Activated naive CD8-positive, alpha-beta T cell treated with anti-CD3 and anti-CD28 coated beads, Interleukin-2, amount 10 ng/mL, durations not matched to agents 7 days and 5 days (primary cell): ENCODE results near the gene BMAL1. TPM values are rescaled to one million over a fixed set of nuclear protein-coding genes. Genes with fewer than 3 reads are reported as not detected.

Source experiments
- ATAC-seq: fragments of 150-1000 bp; cut with Tn5 transposase; one replicate; pipeline ENCODE4 v1.10.0; 2021; ENCODE audit warnings: low read depth, moderate library complexity
- POLR2A ChIA-PET: fragments of 350-600 bp; sonication (Branson Sonifier 250); formaldehyde crosslinking; loops from one replicate; lab custom pipeline; 2021; ENCODE audit warnings: antibody characterized with exemption; lab: Charles Lee
- DNase-seq: peaks from one replicate; pipeline ENCODE4 v3.0.0; 2021
- H3K27ac Mint-ChIP-seq: one replicate; pipeline ENCODE4 v1.8.0; 2022; ENCODE audit warnings: mild to moderate bottlenecking, mixed read lengths
- H3K27me3 Mint-ChIP-seq: one replicate; pipeline ENCODE4 v1.8.0; 2022; ENCODE audit warnings: mild to moderate bottlenecking, moderate library complexity, mixed read lengths
- H3K36me3 Mint-ChIP-seq: one replicate; pipeline ENCODE4 v1.8.0; 2021; ENCODE audit warnings: mild to moderate bottlenecking, mixed read lengths
- H3K4me1 Mint-ChIP-seq: one replicate; pipeline ENCODE4 v1.8.0; 2021; ENCODE audit warnings: mixed read lengths
- H3K4me3 Mint-ChIP-seq: one replicate; pipeline ENCODE4 v1.8.0; 2022; ENCODE audit warnings: mild to moderate bottlenecking, moderate library complexity, mixed read lengths
- H3K9me3 Mint-ChIP-seq: one replicate; pipeline ENCODE4 v1.8.0; 2021; ENCODE audit warnings: mixed read lengths
- total RNA-seq, 2 experiments: library from RNA; stranded (reverse); gene quantifications; one replicate each; pipeline ENCODE4 v1.2.3, GENCODE V29; 2021

BMAL1 gene
- total RNA-seq, 2 experiments from 2014 or later: 76.8 to 83.3 TPM

- H3K27ac Mint-ChIP-seq: no peak overlapping the region
- peaks cover 71% of the 10 kb centered on the region for H3K4me1 Mint-ChIP-seq
- H3K36me3 Mint-ChIP-seq: peaks cover 20% of the 10 kb centered on the region
- no peaks in the 10 kb centered on the region for H3K9me3 Mint-ChIP-seq
- POLR2A ChIA-PET: no interaction called here
- DNase-seq (no peak), ATAC-seq (no peak)
- H3K27me3 Mint-ChIP-seq: no peaks in the 10 kb centered on the region
- H3K4me3 Mint-ChIP-seq: peak overlapping the region; percentile 43
These were observed 10.9 kb downstream of the BMAL1 start for GRCh38 chr11:13288375-13289029.

DNA sequence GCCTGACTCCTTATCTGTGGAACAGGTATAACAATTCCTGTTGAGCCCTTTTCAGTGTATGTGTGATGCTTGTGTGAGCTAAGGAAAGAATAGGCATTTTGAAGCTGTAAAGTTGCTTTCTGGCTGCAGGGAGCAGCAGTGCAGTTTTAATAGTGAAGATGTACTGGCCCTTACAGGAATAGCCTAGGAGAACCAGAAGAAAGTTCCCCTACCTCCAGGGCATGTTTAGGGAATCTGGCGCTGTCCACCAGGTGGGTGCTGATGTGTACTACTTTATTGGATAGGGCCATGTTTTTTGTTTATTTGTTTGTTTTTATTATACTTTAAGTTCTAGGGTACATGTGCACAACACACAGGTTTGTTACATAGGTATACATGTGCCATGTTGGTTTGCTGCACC lies 11.5 kb downstream of the BMAL1 start:
- ATAC-seq (no peak), DNase-seq (no peak)
- Mint-ChIP-seq H3K27ac (no peak overlapping the region), H3K4me1 (peaks cover 72% of the 10 kb centered on the region), H3K9me3 (no peaks in the 10 kb centered on the region), H3K4me3 (no peak overlapping the region), H3K36me3 (peaks cover 20% of the 10 kb centered on the region), H3K27me3 (no peaks in the 10 kb centered on the region)
- POLR2A ChIA-PET: no interaction called here

DNA sequence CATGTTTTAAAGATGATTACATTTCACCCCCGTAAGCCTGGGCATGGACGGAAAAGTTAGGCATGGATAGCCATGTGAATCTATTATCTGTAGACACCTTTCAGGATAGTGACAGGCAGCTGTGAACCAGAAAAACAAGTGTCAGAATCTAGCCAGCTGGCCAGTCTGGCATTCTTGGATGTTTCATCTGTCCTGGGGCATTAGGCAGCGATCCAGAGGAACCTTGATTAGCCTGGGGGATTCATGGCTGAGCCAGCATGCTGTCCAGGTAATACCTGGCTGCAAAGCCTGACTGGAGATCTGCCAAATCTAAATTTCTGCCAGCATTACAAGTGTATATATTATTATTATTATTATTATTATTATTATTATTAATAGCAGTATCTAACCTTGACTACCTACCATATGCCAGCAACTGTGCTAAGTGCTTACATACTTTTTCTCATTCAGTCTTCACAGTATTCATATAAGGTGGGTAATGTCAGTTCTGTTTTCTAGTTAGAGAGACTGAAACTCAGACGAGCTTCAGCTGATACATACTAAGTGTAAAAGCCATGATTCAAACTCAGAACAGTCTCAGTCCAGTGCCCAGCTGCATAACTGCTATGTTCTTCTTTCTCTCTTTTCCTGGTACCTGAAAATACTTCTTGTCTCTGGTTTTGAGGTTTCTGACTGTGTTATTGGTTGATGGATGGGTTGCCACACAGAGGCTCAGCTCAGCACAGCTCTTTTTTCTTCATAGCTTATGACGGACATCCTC lies 12.8 kb downstream of the BMAL1 start:
- peaks cover 74% of the 10 kb centered on the region for H3K4me1 Mint-ChIP-seq
- DNase-seq (no peak), ATAC-seq (no peak)
- POLR2A ChIA-PET: interaction anchor here (0.9 kb wide), 1 partner anchor 12 kb away, joined by 3 read pairs; no protein-coding TSS in a partner anchor
- H3K27ac Mint-ChIP-seq: no peak overlapping the region
- no peaks in the 10 kb centered on the region for H3K27me3 Mint-ChIP-seq
- H3K4me3 Mint-ChIP-seq: no peak overlapping the region
- no peaks in the 10 kb centered on the region for H3K9me3 Mint-ChIP-seq
- H3K36me3 Mint-ChIP-seq: peaks cover 18% of the 10 kb centered on the region

GRCh38 chr11:13291361-13291760 lies 13.8 kb downstream of the BMAL1 start:
- POLR2A ChIA-PET: interaction anchor here (0.9 kb wide), 1 partner anchor 13 kb away, joined by 3 read pairs; no protein-coding TSS in a partner anchor
- Mint-ChIP-seq H3K27ac (no peak overlapping the region), H3K4me1 (peaks cover 76% of the 10 kb centered on the region), H3K36me3 (peaks cover 18% of the 10 kb centered on the region), H3K9me3 (no peaks in the 10 kb centered on the region), H3K4me3 (no peak overlapping the region), H3K27me3 (no peaks in the 10 kb centered on the region)
- DNase-seq (no peak), ATAC-seq (no peak)

DNA sequence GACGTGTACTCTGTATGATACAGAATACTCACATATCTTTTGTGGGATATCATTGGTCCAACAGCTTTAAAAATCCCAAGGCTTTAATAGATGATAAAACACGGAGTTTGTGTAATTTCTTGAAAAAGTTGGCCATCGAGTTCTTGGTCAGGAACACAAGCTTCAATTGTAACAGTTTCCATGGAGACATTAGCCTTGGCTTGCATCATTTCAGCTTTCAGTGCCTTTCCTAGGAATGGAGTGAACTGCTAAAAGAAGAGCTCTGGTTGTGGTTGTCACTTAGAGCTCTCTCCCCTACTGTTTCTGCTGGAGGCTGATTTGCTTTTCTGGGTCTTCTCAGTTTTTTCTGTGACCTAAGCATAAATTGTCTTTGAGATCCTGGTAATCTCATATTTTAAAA lies 14.2 kb downstream of the BMAL1 start:
- Mint-ChIP-seq H3K4me3 (no peak overlapping the region), H3K27ac (no peak overlapping the region), H3K4me1 (peaks cover 76% of the 10 kb centered on the region), H3K27me3 (no peaks in the 10 kb centered on the region), H3K9me3 (no peaks in the 10 kb centered on the region), H3K36me3 (peaks cover 18% of the 10 kb centered on the region)
- ATAC-seq (no peak), DNase-seq (no peak)
- POLR2A ChIA-PET: no interaction called here

- H3K9me3 Mint-ChIP-seq: no peaks in the 10 kb centered on the region
- POLR2A ChIA-PET: no interaction called here
- DNase-seq (no peak), ATAC-seq (no peak)
- no peak overlapping the region for H3K27ac Mint-ChIP-seq
- H3K36me3 Mint-ChIP-seq: peaks cover 18% of the 10 kb centered on the region
- H3K27me3 Mint-ChIP-seq: no peaks in the 10 kb centered on the region
- peaks cover 75% of the 10 kb centered on the region for H3K4me1 Mint-ChIP-seq
- H3K4me3 Mint-ChIP-seq: no peak overlapping the region
These were observed 15.4 kb downstream of the BMAL1 start for GRCh38 chr11:13292970-13293369.

GRCh38 chr11:13294178-13294577 lies 16.6 kb downstream of the BMAL1 start:
- H3K27me3 Mint-ChIP-seq: no peaks in the 10 kb centered on the region
- no peak overlapping the region for H3K27ac Mint-ChIP-seq
- H3K9me3 Mint-ChIP-seq: no peaks in the 10 kb centered on the region
- peaks cover 74% of the 10 kb centered on the region for H3K4me1 Mint-ChIP-seq
- no peak for ATAC-seq
- POLR2A ChIA-PET: no interaction called here
- H3K36me3 Mint-ChIP-seq: peaks cover 17% of the 10 kb centered on the region
- no peak overlapping the region for H3K4me3 Mint-ChIP-seq
- DNase-seq: no peak

- no peaks in the 10 kb centered on the region for H3K27me3 Mint-ChIP-seq
- H3K27ac Mint-ChIP-seq: peak overlapping the region; percentile 62
- no peak for DNase-seq
- no peak for ATAC-seq
- H3K4me1 Mint-ChIP-seq: peaks cover 74% of the 10 kb centered on the region
- POLR2A ChIA-PET: no interaction called here
- no peaks in the 10 kb centered on the region for H3K9me3 Mint-ChIP-seq
- H3K4me3 Mint-ChIP-seq: peak overlapping the region; percentile 33
- H3K36me3 Mint-ChIP-seq: peaks cover 15% of the 10 kb centered on the region
These were observed 17.4 kb downstream of the BMAL1 start for GRCh38 chr11:13294771-13295579.

GRCh38 chr11:13297308-13297916 lies 19.8 kb downstream of the BMAL1 start:
- peak overlapping the region; percentile 52 for H3K4me3 Mint-ChIP-seq
- peak; percentile 2 for ATAC-seq

GRCh38 chr11:13297917-13298356 lies 20.3 kb downstream of the BMAL1 start:
- Mint-ChIP-seq H3K9me3 (no peaks in the 10 kb centered on the region), H3K27me3 (no peaks in the 10 kb centered on the region), H3K36me3 (peaks cover 19% of the 10 kb centered on the region), H3K4me1 (peaks cover 71% of the 10 kb centered on the region), H3K27ac (peak overlapping the region; percentile 71), H3K4me3 (peak overlapping the region; percentile 52)
- DNase-seq (peak; percentile 57), ATAC-seq (peak; percentile 97)
- POLR2A ChIA-PET: interaction anchor here (0.6 to 2.5 kb wide), 9 partner anchors 8 to 370 kb away, joined by 3 to 11 read pairs (median 4); partner anchors contain the start of gene BTBD10

More at GRCh38 chr11:13297308-13297916, 19.8 kb downstream of the BMAL1 start:
- peak overlapping the region; percentile 71 for H3K27ac Mint-ChIP-seq
- no peaks in the 10 kb centered on the region for H3K9me3 Mint-ChIP-seq
- H3K27me3 Mint-ChIP-seq: no peaks in the 10 kb centered on the region
- H3K4me1 Mint-ChIP-seq: peaks cover 75% of the 10 kb centered on the region
- POLR2A ChIA-PET: interaction anchor here (0.6 to 2.5 kb wide), 9 partner anchors 9 to 370 kb away, joined by 3 to 11 read pairs (median 4); partner anchors contain the start of gene BTBD10
- H3K36me3 Mint-ChIP-seq: peaks cover 18% of the 10 kb centered on the region
- DNase-seq: no peak

- Mint-ChIP-seq H3K36me3 (peaks cover 23% of the 10 kb centered on the region), H3K4me1 (peaks cover 73% of the 10 kb centered on the region), H3K9me3 (no peaks in the 10 kb centered on the region), H3K4me3 (peak overlapping the region; percentile 28), H3K27me3 (no peaks in the 10 kb centered on the region), H3K27ac (peak overlapping the region; percentile 76)
- ATAC-seq (no peak), DNase-seq (no peak)
- POLR2A ChIA-PET: interaction anchor here (1.4 to 2.5 kb wide), 4 partner anchors 12 to 164 kb away, joined by 4 to 11 read pairs (median 10); partner anchors contain the start of gene BTBD10
These were observed 21.2 kb downstream of the BMAL1 start for GRCh38 chr11:13298765-13299164.

GRCh38 chr11:13301522-13301921 lies 23.9 kb downstream of the BMAL1 start:
- peaks cover 55% of the 10 kb centered on the region for H3K4me1 Mint-ChIP-seq
- H3K27ac Mint-ChIP-seq: no peak overlapping the region
- peaks cover 29% of the 10 kb centered on the region for H3K36me3 Mint-ChIP-seq
- no peaks in the 10 kb centered on the region for H3K9me3 Mint-ChIP-seq
- POLR2A ChIA-PET: interaction anchor here (1.4 kb wide), 1 partner anchor 12 kb away, joined by 3 read pairs; no protein-coding TSS in a partner anchor
- H3K27me3 Mint-ChIP-seq: no peaks in the 10 kb centered on the region
- H3K4me3 Mint-ChIP-seq: no peak overlapping the region
- DNase-seq: no peak
- ATAC-seq: no peak
